HepG2 (cell line): Measurements from ENCODE around the gene DPM2. TPM values are rescaled to one million over a fixed set of nuclear protein-coding genes. Genes with fewer than 3 reads are reported as not detected.
A peak's percentile ranks its signal among the peaks of the same experiment; 100 is the strongest.

Experiments used
- HNRNPK ChIP-seq: fragments of 200-400 bp; formaldehyde crosslinking; IDR thresholded peaks from 2 replicates; pipeline ENCODE4 v1.6.1; 2018; ENCODE audit warnings: low read length, low read depth, moderate library complexity, mild to moderate bottlenecking; ENCODE audit not compliant: poor library complexity, severe bottlenecking
- KLF16 ChIP-seq, 2 experiments: sonication (generic) in 1 of 2; formaldehyde crosslinking in 1 of 2; IDR thresholded peaks; 2 replicates each; pipeline versions ENCODE4 v1.6.1 to v1.8.0; 2016 to 2023; ENCODE audit warnings: missing genetic modification reagents in 2 of 2, missing compliant biosample characterization in 1 of 2
- MEIS2 ChIP-seq: sonication (generic); formaldehyde crosslinking; IDR thresholded peaks from 2 replicates; pipeline ENCODE4 v1.9.0; 2021; ENCODE audit warnings: mild to moderate bottlenecking, missing genetic modification reagents
- MYC ChIP-seq: sonication (generic); formaldehyde crosslinking; IDR thresholded peaks from 2 replicates; pipeline ENCODE4 v1.9.0; 2021; ENCODE audit warnings: missing genetic modification reagents, borderline replicate concordance
- RFXAP ChIP-seq: sonication (generic); formaldehyde crosslinking; IDR thresholded peaks from 2 replicates; pipeline ENCODE4 v1.4.0; 2020; ENCODE audit warnings: missing genetic modification reagents, borderline replicate concordance
- SP4 ChIP-seq: sonication (generic); formaldehyde crosslinking; IDR thresholded peaks from 2 replicates; pipeline ENCODE4 v1.8.1; 2023; ENCODE audit warnings: mild to moderate bottlenecking, missing genetic modification reagents
- TRIM24 ChIP-seq: sonication (generic); formaldehyde crosslinking; IDR thresholded peaks from 2 replicates; pipeline ENCODE4 v1.8.0; 2022; ENCODE audit warnings: mild to moderate bottlenecking, missing genetic modification reagents
- ZGPAT ChIP-seq: IDR thresholded peaks from 2 replicates; pipeline ENCODE4 v1.6.1; 2016; ENCODE audit warnings: mild to moderate bottlenecking
- ZNF232 ChIP-seq: sonication (generic); formaldehyde crosslinking; IDR thresholded peaks from 2 replicates; pipeline ENCODE4 v1.4.0; 2020; ENCODE audit warnings: missing genetic modification reagents, borderline replicate concordance
- ZNF790 ChIP-seq: sonication (generic); formaldehyde crosslinking; IDR thresholded peaks from 2 replicates; pipeline ENCODE4 v1.8.0; 2022; ENCODE audit warnings: missing genetic modification reagents, mild to moderate bottlenecking, borderline replicate concordance
- ZNF878 ChIP-seq: sonication (generic); formaldehyde crosslinking; IDR thresholded peaks from 2 replicates; pipeline ENCODE4 v1.8.1; 2023; ENCODE audit warnings: mild to moderate bottlenecking, missing genetic modification reagents, moderate library complexity
- ZNF883 ChIP-seq: sonication (generic); formaldehyde crosslinking; IDR thresholded peaks from 2 replicates; pipeline ENCODE4 v1.5.1; 2020; ENCODE audit warnings: mild to moderate bottlenecking, missing genetic modification reagents; ENCODE audit errors: not compliant biosample characterization
- ZNF891 ChIP-seq: sonication (generic); formaldehyde crosslinking; IDR thresholded peaks from 2 replicates; pipeline ENCODE4 v1.5.0; 2020; ENCODE audit warnings: mild to moderate bottlenecking, missing genetic modification reagents
- polyA plus RNA-seq, 8 experiments: library from polyadenylated mRNA; depleted of rRNA in 3 of 8; stranded (reverse) in 7 of 8; unstranded in 1 of 8; fragments of >200 nt; fragmentation: Illumina TruSeq in 4 of 8; extraction: Trizol in 4 of 8; gene quantifications; 2 replicates each; pipeline versions ENCODE4 v1.2.1 to v1.2.3, GENCODE V29; 2011 to 2016; ENCODE audit warnings: low read depth in 4 of 8, missing spikeins in 1 of 8, mixed read lengths in 1 of 8; ENCODE audit not compliant: insufficient read depth in 1 of 8
- total RNA-seq, 5 experiments: library from RNA; depleted of rRNA; stranded (reverse); fragments of >200 nt; fragmentation: Illumina TruSeq; extraction: Trizol; gene quantifications; 2 replicates each; pipeline ENCODE4 v1.2.3, GENCODE V29; 2016; ENCODE audit warnings: low read depth in 1 of 5
- TF ChIP-seq, protein P1 (sequence below), 2 experiments: IDR thresholded peaks; 2 replicates each; pipeline ENCODE4 v1.6.1; 2011 to 2012; ENCODE audit warnings: low read length in 2 of 2, borderline replicate concordance in 1 of 2, low read depth in 1 of 2, mild to moderate bottlenecking in 1 of 2, moderate library complexity in 1 of 2
- TF ChIP-seq, protein P2 (sequence below): sonication (generic); formaldehyde crosslinking; IDR thresholded peaks from 2 replicates; pipeline ENCODE4 v1.5.1; 2020; ENCODE audit warnings: missing genetic modification reagents, mild to moderate bottlenecking, borderline replicate concordance
- TF ChIP-seq, protein P3 (sequence below): sonication (generic); formaldehyde crosslinking; IDR thresholded peaks from 2 replicates; pipeline ENCODE4 v1.8.0; 2022; ENCODE audit warnings: low read depth, missing genetic modification reagents
- TF ChIP-seq, protein P4 (sequence below): sonication (generic); formaldehyde crosslinking; IDR thresholded peaks from 2 replicates; pipeline ENCODE4 v1.4.0; 2020; ENCODE audit warnings: mild to moderate bottlenecking, missing genetic modification reagents

DPM2 gene
- total and polyA plus RNA-seq, 2 of the 13 experiments (the other 11 are each of a cell fraction or from before 2014, with no cell fraction given): 24.8 to 35.3 TPM

GRCh38 chr9:127899128-127899943, 38.3 kb downstream of the DPM2 start, which contains the start of gene ST6GALNAC6 (continued):
- TF ChIP-seq, protein P1, sequence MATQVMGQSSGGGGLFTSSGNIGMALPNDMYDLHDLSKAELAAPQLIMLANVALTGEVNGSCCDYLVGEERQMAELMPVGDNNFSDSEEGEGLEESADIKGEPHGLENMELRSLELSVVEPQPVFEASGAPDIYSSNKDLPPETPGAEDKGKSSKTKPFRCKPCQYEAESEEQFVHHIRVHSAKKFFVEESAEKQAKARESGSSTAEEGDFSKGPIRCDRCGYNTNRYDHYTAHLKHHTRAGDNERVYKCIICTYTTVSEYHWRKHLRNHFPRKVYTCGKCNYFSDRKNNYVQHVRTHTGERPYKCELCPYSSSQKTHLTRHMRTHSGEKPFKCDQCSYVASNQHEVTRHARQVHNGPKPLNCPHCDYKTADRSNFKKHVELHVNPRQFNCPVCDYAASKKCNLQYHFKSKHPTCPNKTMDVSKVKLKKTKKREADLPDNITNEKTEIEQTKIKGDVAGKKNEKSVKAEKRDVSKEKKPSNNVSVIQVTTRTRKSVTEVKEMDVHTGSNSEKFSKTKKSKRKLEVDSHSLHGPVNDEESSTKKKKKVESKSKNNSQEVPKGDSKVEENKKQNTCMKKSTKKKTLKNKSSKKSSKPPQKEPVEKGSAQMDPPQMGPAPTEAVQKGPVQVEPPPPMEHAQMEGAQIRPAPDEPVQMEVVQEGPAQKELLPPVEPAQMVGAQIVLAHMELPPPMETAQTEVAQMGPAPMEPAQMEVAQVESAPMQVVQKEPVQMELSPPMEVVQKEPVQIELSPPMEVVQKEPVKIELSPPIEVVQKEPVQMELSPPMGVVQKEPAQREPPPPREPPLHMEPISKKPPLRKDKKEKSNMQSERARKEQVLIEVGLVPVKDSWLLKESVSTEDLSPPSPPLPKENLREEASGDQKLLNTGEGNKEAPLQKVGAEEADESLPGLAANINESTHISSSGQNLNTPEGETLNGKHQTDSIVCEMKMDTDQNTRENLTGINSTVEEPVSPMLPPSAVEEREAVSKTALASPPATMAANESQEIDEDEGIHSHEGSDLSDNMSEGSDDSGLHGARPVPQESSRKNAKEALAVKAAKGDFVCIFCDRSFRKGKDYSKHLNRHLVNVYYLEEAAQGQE (IDR thresholded peaks at IDR 0.05; ENCODE audit: borderline replicate concordance in 1 of 2, low read depth in 1 of 2, low read length in 2 of 2): no peak
- TF ChIP-seq, protein P2, sequence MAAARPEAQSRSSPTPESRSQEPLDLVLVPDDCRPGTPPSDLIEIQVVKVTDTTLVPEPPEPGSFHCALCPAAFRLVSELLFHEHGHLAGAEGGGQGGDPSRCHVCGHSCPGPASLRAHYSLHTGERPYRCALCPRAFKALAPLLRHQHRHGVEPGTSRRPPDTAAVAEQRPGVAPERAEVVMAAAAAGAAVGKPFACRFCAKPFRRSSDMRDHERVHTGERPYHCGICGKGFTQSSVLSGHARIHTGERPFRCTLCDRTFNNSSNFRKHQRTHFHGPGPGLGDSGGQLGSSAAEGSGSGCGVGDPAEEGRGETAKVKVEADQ (CRISPR knock-in tag): peak; percentile 19; the same call in 1 of the 2 replicates
- TF ChIP-seq MEIS2 (CRISPR knock-in tag) (0 out of 2 replicates have a peak, but pooled peaks have one; percentile 53), ZNF883 (CRISPR knock-in tag) (peak; percentile 15), ZNF790 (CRISPR knock-in tag) (0 out of 2 replicates have a peak, but pooled peaks have one; percentile 27), KLF16 (CRISPR knock-in tag; IDR thresholded peaks at IDR 0.05) (no peak), TRIM24 (CRISPR knock-in tag) (no peak), ZNF878 (CRISPR knock-in tag) (no peak), ZNF891 (0 out of 2 replicates have a peak, but pooled peaks have one; percentile 10), RFXAP (CRISPR knock-in tag) (peak; percentile 61; the same call in 1 of the 2 replicates), SP4 (peak; percentile 67), MYC (CRISPR knock-in tag) (peak; percentile 47), ZNF232 (CRISPR knock-in tag) (peak; percentile 29; the same call in 1 of the 2 replicates), ZGPAT (peak; percentile 13; the same call in 1 of the 2 replicates), HNRNPK (peak; percentile 76)
- TF ChIP-seq, protein P3, sequence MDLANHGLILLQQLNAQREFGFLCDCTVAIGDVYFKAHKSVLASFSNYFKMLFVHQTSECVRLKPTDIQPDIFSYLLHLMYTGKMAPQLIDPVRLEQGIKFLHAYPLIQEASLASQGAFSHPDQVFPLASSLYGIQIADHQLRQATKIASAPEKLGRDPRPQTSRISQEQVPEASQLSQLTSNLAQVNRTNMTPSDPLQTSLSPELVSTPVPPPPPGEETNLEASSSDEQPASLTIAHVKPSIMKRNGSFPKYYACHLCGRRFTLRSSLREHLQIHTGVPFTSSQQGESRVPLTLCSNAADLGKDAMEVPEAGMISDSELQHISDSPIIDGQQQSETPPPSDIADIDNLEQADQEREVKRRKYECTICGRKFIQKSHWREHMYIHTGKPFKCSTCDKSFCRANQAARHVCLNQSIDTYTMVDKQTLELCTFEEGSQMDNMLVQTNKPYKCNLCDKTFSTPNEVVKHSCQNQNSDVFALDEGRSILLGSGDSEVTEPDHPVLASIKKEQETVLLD: peak; percentile 78; the same call in 1 of the 2 replicates
- TF ChIP-seq, protein P4, sequence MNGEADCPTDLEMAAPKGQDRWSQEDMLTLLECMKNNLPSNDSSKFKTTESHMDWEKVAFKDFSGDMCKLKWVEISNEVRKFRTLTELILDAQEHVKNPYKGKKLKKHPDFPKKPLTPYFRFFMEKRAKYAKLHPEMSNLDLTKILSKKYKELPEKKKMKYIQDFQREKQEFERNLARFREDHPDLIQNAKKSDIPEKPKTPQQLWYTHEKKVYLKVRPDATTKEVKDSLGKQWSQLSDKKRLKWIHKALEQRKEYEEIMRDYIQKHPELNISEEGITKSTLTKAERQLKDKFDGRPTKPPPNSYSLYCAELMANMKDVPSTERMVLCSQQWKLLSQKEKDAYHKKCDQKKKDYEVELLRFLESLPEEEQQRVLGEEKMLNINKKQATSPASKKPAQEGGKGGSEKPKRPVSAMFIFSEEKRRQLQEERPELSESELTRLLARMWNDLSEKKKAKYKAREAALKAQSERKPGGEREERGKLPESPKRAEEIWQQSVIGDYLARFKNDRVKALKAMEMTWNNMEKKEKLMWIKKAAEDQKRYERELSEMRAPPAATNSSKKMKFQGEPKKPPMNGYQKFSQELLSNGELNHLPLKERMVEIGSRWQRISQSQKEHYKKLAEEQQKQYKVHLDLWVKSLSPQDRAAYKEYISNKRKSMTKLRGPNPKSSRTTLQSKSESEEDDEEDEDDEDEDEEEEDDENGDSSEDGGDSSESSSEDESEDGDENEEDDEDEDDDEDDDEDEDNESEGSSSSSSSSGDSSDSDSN (CRISPR knock-in tag): peak; percentile 63; the same call in 1 of the 2 replicates
